Measurements from ENCODE around the gene TSKU. TPM values are rescaled to one million over a fixed set of nuclear protein-coding genes. Genes with fewer than 3 reads are reported as not detected.

TSKU gene
- total RNA-seq, 1 donor from 2014 or later, result 59.5 TPM

GRCh38 chr11:76766521-76766920, 16.6 kb upstream of the TSKU start:
- no peaks in the 10 kb centered on the region for H3K27me3 ChIP-seq (ENCODE audit: control insufficient read depth, insufficient read depth, low read length)

GRCh38 chr11:76767659-76768058, 15.5 kb upstream of the TSKU start:
- no peak overlapping the region for H3K4me3 ChIP-seq (ENCODE audit: low read depth, low read length)
- TF ChIP-seq CTCF (IDR thresholded peaks at IDR 0.05; ENCODE audit: insufficient read depth, low read length, poor library complexity, severe bottlenecking), result no peak
- no peaks in the 10 kb centered on the region for H3K27me3 ChIP-seq (ENCODE audit: control insufficient read depth, insufficient read depth, low read length)
- no peaks in the 10 kb centered on the region for H3K36me3 ChIP-seq (ENCODE audit: control insufficient read depth, insufficient read depth, low read length)
- DNase-seq (ENCODE audit: low read depth), result no peak

More at GRCh38 chr11:76766521-76766920, 16.6 kb upstream of the TSKU start:
- no peak for TF ChIP-seq CTCF (IDR thresholded peaks at IDR 0.05; ENCODE audit: insufficient read depth, low read length, poor library complexity, severe bottlenecking)
- no peak overlapping the region for H3K4me3 ChIP-seq (ENCODE audit: low read depth, low read length)
- DNase-seq (ENCODE audit: low read depth), result no peak
- no peaks in the 10 kb centered on the region for H3K36me3 ChIP-seq (ENCODE audit: control insufficient read depth, insufficient read depth, low read length)

- Histone ChIP-seq H3K36me3 (ENCODE audit: control insufficient read depth, insufficient read depth, low read length) (no peaks in the 10 kb centered on the region), H3K4me3 (ENCODE audit: low read depth, low read length) (no peak overlapping the region), H3K27me3 (ENCODE audit: control insufficient read depth, insufficient read depth, low read length) (no peaks in the 10 kb centered on the region)
- no peak for DNase-seq (ENCODE audit: low read depth)
- no peak for TF ChIP-seq CTCF (IDR thresholded peaks at IDR 0.05; ENCODE audit: insufficient read depth, low read length, poor library complexity, severe bottlenecking)
These were observed 14.9 kb upstream of the TSKU start for GRCh38 chr11:76768088-76768908.

GRCh38 chr11:76768909-76769560, 14.1 kb upstream of the TSKU start:
- H3K4me3 ChIP-seq (ENCODE audit: low read depth, low read length), result no peak overlapping the region
- H3K27me3 ChIP-seq (ENCODE audit: control insufficient read depth, insufficient read depth, low read length), result no peaks in the 10 kb centered on the region
- no peaks in the 10 kb centered on the region for H3K36me3 ChIP-seq (ENCODE audit: control insufficient read depth, insufficient read depth, low read length)
- TF ChIP-seq CTCF (IDR thresholded peaks at IDR 0.05; ENCODE audit: insufficient read depth, low read length, poor library complexity, severe bottlenecking), result no peak
- DNase-seq (ENCODE audit: low read depth), result no peak

- no peak for TF ChIP-seq CTCF (IDR thresholded peaks at IDR 0.05; ENCODE audit: insufficient read depth, low read length, poor library complexity, severe bottlenecking)
- H3K4me3 ChIP-seq (ENCODE audit: low read depth, low read length), result no peak overlapping the region
- no peaks in the 10 kb centered on the region for H3K36me3 ChIP-seq (ENCODE audit: control insufficient read depth, insufficient read depth, low read length)
- H3K27me3 ChIP-seq (ENCODE audit: control insufficient read depth, insufficient read depth, low read length), result no peaks in the 10 kb centered on the region
- no peak for DNase-seq (ENCODE audit: low read depth)
These were observed 13.2 kb upstream of the TSKU start for GRCh38 chr11:76769645-76770586.
